DND-41 (cell line): ENCODE data around the gene BTBD7.
A peak's percentile ranks its signal among the peaks of the same experiment; 100 is the strongest.
"Not testable (repeated sequence)": the region's sequence is repeated elsewhere in the genome, so short reads cannot be mapped to it uniquely, and the experiment has no call there.

Experiments
- ATAC-seq: fragments of 200-7000 bp; cut with Tn5 transposase; 3 replicates; pipeline ENCODE4 v1.9.1; 2021; ENCODE audit warnings: low read depth; ENCODE audit not compliant: insufficient read depth
- DNase-seq: peaks from one replicate; pipeline ENCODE4 v3.0.0-alpha.2; 2020
- H2AFZ ChIP-seq: 2 replicates; pipeline ENCODE4 v1.6.0; 2012; ENCODE audit warnings: low read depth, low read length
- H3K27ac ChIP-seq: 2 replicates; pipeline ENCODE4 v1.5.1; 2012; ENCODE audit warnings: low read length, inconsistent platforms
- H3K27me3 ChIP-seq: fragments of 200-600 bp; sonication (generic); 2 replicates; pipeline ENCODE4 v1.6.0; 2012; ENCODE audit warnings: low read length, mild to moderate bottlenecking, inconsistent platforms; ENCODE audit not compliant: insufficient read depth, poor library complexity
- H3K36me3 ChIP-seq: 2 replicates; pipeline ENCODE4 v1.5.1; 2012; ENCODE audit warnings: low read length, inconsistent platforms; ENCODE audit not compliant: insufficient read depth
- H3K4me1 ChIP-seq: 2 replicates; pipeline ENCODE4 v1.5.1; 2012; ENCODE audit warnings: mild to moderate bottlenecking, low read length; ENCODE audit not compliant: insufficient read depth
- H3K4me2 ChIP-seq: 2 replicates; pipeline ENCODE4 v1.6.0; 2012; ENCODE audit warnings: mild to moderate bottlenecking, moderate library complexity, low read length, inconsistent platforms; ENCODE audit not compliant: insufficient read depth
- H3K4me3 ChIP-seq, 2 experiments: fragments of 200-600 bp in 1 of 2; shearing (Covaris generic) in 1 of 2; 2 replicates each; pipeline ENCODE4 v1.5.1; 2012 to 2016; ENCODE audit warnings: inconsistent platforms in 2 of 2, low read length in 2 of 2, mild to moderate bottlenecking in 2 of 2, low read depth in 1 of 2, moderate library complexity in 1 of 2
- H3K79me2 ChIP-seq: 2 replicates; pipeline ENCODE4 v1.6.0; 2012; ENCODE audit warnings: low read length, inconsistent platforms; ENCODE audit not compliant: insufficient read depth
- H3K9ac ChIP-seq: 2 replicates; pipeline ENCODE4 v1.6.0; 2012; ENCODE audit warnings: low read depth, mild to moderate bottlenecking, inconsistent platforms, low read length, moderate library complexity
- H3K9me3 ChIP-seq: 2 replicates; pipeline ENCODE4 v1.5.1; 2012; ENCODE audit warnings: low read length, moderate library complexity, mild to moderate bottlenecking, inconsistent platforms; ENCODE audit not compliant: insufficient read depth, severe bottlenecking
- H4K20me1 ChIP-seq: 2 replicates; pipeline ENCODE4 v1.6.0; 2012; ENCODE audit warnings: low read length; ENCODE audit not compliant: insufficient read depth
- CTCF ChIP-seq: IDR thresholded peaks from 2 replicates; pipeline ENCODE4 v1.5.1; 2012; ENCODE audit warnings: borderline replicate concordance, low read length, moderate library complexity, mild to moderate bottlenecking; ENCODE audit not compliant: poor library complexity, severe bottlenecking; ENCODE audit errors: extremely low read depth
- EZH2 ChIP-seq: IDR thresholded peaks from 3 replicates; pipeline ENCODE4 v1.6.1; 2012; ENCODE audit warnings: borderline replicate concordance, low read depth, mild to moderate bottlenecking, moderate library complexity, low read length, inconsistent platforms; ENCODE audit not compliant: severe bottlenecking

The BTBD7 gene

GRCh38 chr14:93239869-93240677, 92.8 kb downstream of the BTBD7 start:
- ATAC-seq (no peak), DNase-seq (no peak)
- Histone ChIP-seq H3K27ac (no peak overlapping the region), H3K79me2 (no peaks in the 10 kb centered on the region), H3K36me3 (peaks cover 40% of the 10 kb centered on the region), H2AFZ (no peak overlapping the region), H3K9me3 (no peaks in the 10 kb centered on the region), H3K27me3 (no peaks in the 10 kb centered on the region), H3K4me1 (no peaks in the 10 kb centered on the region), H4K20me1 (no peaks in the 10 kb centered on the region), H3K4me3 (no peak overlapping the region), H3K4me2 (no peak overlapping the region), H3K9ac (no peak overlapping the region)
- TF ChIP-seq CTCF (no peak), EZH2 (no peak)

GRCh38 chr14:93234798-93235197, 98.0 kb downstream of the BTBD7 start:
- no peak for ATAC-seq

GRCh38 chr14:93233078-93233477, 99.8 kb downstream of the BTBD7 start:
- not testable (repeated sequence) for H3K27ac ChIP-seq, H4K20me1 ChIP-seq, H3K9me3 ChIP-seq, ATAC-seq, H3K79me2 ChIP-seq, H3K27me3 ChIP-seq, H3K4me1 ChIP-seq, H3K4me3 ChIP-seq, H3K4me2 ChIP-seq, H2AFZ ChIP-seq, DNase-seq, H3K9ac ChIP-seq
- peaks cover 10% of the 10 kb centered on the region for H3K36me3 ChIP-seq

More at GRCh38 chr14:93234798-93235197, 98.0 kb downstream of the BTBD7 start:
- Histone ChIP-seq H3K4me1 (no peaks in the 10 kb centered on the region), H3K9ac (no peak overlapping the region), H4K20me1 (peaks cover under 1% of the 10 kb centered on the region; the same call in 1 of the 2 replicates), H3K79me2 (no peaks in the 10 kb centered on the region), H3K36me3 (no peaks in the 10 kb centered on the region), H3K4me3 (no peak overlapping the region), H3K27ac (no peak overlapping the region), H2AFZ (no peak overlapping the region), H3K9me3 (no peaks in the 10 kb centered on the region), H3K4me2 (no peak overlapping the region), H3K27me3 (no peaks in the 10 kb centered on the region)
- no peak for TF ChIP-seq CTCF
- TF ChIP-seq EZH2: no peak
- no peak for DNase-seq

- Histone ChIP-seq H4K20me1 (peaks cover 12% of the 10 kb centered on the region), H3K9ac (no peak overlapping the region), H3K27ac (no peak overlapping the region), H3K4me1 (no peaks in the 10 kb centered on the region), H3K27me3 (no peaks in the 10 kb centered on the region), H3K79me2 (no peaks in the 10 kb centered on the region), H3K36me3 (peaks cover 20% of the 10 kb centered on the region), H2AFZ (no peak overlapping the region), H3K4me2 (no peak overlapping the region), H3K9me3 (no peaks in the 10 kb centered on the region), H3K4me3 (no peak overlapping the region)
- DNase-seq (no peak), ATAC-seq (peak; percentile 25; the same call in 1 of the 3 replicates)
- TF ChIP-seq EZH2 (no peak), CTCF (no peak)
These were observed 100.7 kb downstream of the BTBD7 start for GRCh38 chr14:93232159-93232558.
